ENCODE results near the gene CHI3L2. TPM values are rescaled to one million over a fixed set of nuclear protein-coding genes. Genes with fewer than 3 reads are reported as not detected.

The CHI3L2 gene
- 2.4 TPM for polyA plus RNA-seq
- long read RNA-seq, donor 1, partial matches to known transcripts, result 0 of 1 reads
- long read RNA-seq, donor 1, other reads (novel, unspliced or antisense), result 0 of 1 reads
- long read RNA-seq, donor 2, partial matches to known transcripts, result 0 of 2 reads
- long read RNA-seq, donor 2, other reads (novel, unspliced or antisense), result 0 of 2 reads
- long read RNA-seq, donor 3, result 0 reads
- long read RNA-seq, donor 4, result 0 reads
- long read RNA-seq, donor 5, partial matches to known transcripts, result 6 of 6 reads
- long read RNA-seq, donor 5, other reads (novel, unspliced or antisense), result 0 of 6 reads
- long read RNA-seq, donor 6, partial matches to known transcripts, result 0 of 2 reads
- long read RNA-seq, donor 6, other reads (novel, unspliced or antisense), result 0 of 2 reads
- long read RNA-seq, donor 7, partial matches to known transcripts, result 0 of 1 reads
- long read RNA-seq, donor 7, other reads (novel, unspliced or antisense), result 0 of 1 reads
- long read RNA-seq, donor 8, partial matches to known transcripts, result 35 of 37 reads
- long read RNA-seq, donor 8, other reads (novel, unspliced or antisense), result 0 of 37 reads
- long read RNA-seq, donor 9, partial matches to known transcripts, result 0 of 1 reads
- long read RNA-seq, donor 9, other reads (novel, unspliced or antisense), result 0 of 1 reads
- long read RNA-seq, donor 10, partial matches to known transcripts, result 0 of 1 reads
- long read RNA-seq, donor 10, other reads (novel, unspliced or antisense), result 0 of 1 reads
- long read RNA-seq, donor 11, partial matches to known transcripts, result 0 of 1 reads
- long read RNA-seq, donor 11, other reads (novel, unspliced or antisense), result 0 of 1 reads

GRCh38 chr1:111227434-111227833 lies at the start of gene CHI3L2:
Gene CHI3L2, plus strand, starts transcription at chr1:111227713. Its CDS starts 17 bp downstream, at chr1:111227730.
- H3K4me3 ChIP-seq (ENCODE audit: low read length), result no peak within 1 kb of the TSS
- no peak for DNase-seq
- WGBS (ENCODE audit: insufficient coverage, low lambda C conversion rate), result no CpG with 5 or more reads among the region's 3 CpGs

GRCh38 chr1:111179968-111180533 lies 47.5 kb upstream of the CHI3L2 start:
- no peaks in the 10 kb centered on the region for H3K9me3 ChIP-seq (ENCODE audit: control insufficient read depth, low read depth, low read length)
- DNase-seq, result no peak
- no peaks in the 10 kb centered on the region for H3K4me1 ChIP-seq (ENCODE audit: control insufficient read depth, insufficient read depth, low read length)
- no peaks in the 10 kb centered on the region for H3K27me3 ChIP-seq (ENCODE audit: control insufficient read depth, insufficient read depth, low read length)
- H3K4me3 ChIP-seq (ENCODE audit: low read length), result no peak overlapping the region
- H3K27ac ChIP-seq (ENCODE audit: low read length), result no peak overlapping the region
- H3K36me3 ChIP-seq (ENCODE audit: control insufficient read depth, insufficient read depth, low read length), result peaks cover 34% of the 10 kb centered on the region

More at GRCh38 chr1:111227434-111227833, at the start of gene CHI3L2:
- Histone ChIP-seq H3K36me3 (ENCODE audit: control insufficient read depth, insufficient read depth, low read length) (no peaks in the 10 kb centered on the region), H3K4me1 (ENCODE audit: control insufficient read depth, insufficient read depth, low read length) (peaks cover 3% of the 10 kb centered on the region), H3K27me3 (ENCODE audit: control insufficient read depth, insufficient read depth, low read length) (no peaks in the 10 kb centered on the region), H3K9me3 (ENCODE audit: control insufficient read depth, low read depth, low read length) (no peaks in the 10 kb centered on the region), H3K27ac (ENCODE audit: low read length) (no peak within 1 kb of the TSS)

- no peak for DNase-seq
- peaks cover 44% of the 10 kb centered on the region for H3K36me3 ChIP-seq (ENCODE audit: control insufficient read depth, insufficient read depth, low read length)
- no peaks in the 10 kb centered on the region for H3K9me3 ChIP-seq (ENCODE audit: control insufficient read depth, low read depth, low read length)
- no peak overlapping the region for H3K4me3 ChIP-seq (ENCODE audit: low read length)
- no peaks in the 10 kb centered on the region for H3K27me3 ChIP-seq (ENCODE audit: control insufficient read depth, insufficient read depth, low read length)
- WGBS (ENCODE audit: insufficient coverage, low lambda C conversion rate), result 100% methylated on average over 1 of the region's 2 CpGs
- H3K4me1 ChIP-seq (ENCODE audit: control insufficient read depth, insufficient read depth, low read length), result no peaks in the 10 kb centered on the region
- H3K27ac ChIP-seq (ENCODE audit: low read length), result no peak overlapping the region
Observed at GRCh38 chr1:111182052-111182451, 45.5 kb upstream of the CHI3L2 start.

- no peak overlapping the region for H3K4me3 ChIP-seq (ENCODE audit: low read length)
- no peaks in the 10 kb centered on the region for H3K4me1 ChIP-seq (ENCODE audit: control insufficient read depth, insufficient read depth, low read length)
- no peaks in the 10 kb centered on the region for H3K9me3 ChIP-seq (ENCODE audit: control insufficient read depth, low read depth, low read length)
- DNase-seq, result no peak
- no peaks in the 10 kb centered on the region for H3K27me3 ChIP-seq (ENCODE audit: control insufficient read depth, insufficient read depth, low read length)
- H3K36me3 ChIP-seq (ENCODE audit: control insufficient read depth, insufficient read depth, low read length), result peaks cover 57% of the 10 kb centered on the region
- 100% methylated on average over 2 of the region's 6 CpGs for WGBS (ENCODE audit: insufficient coverage, low lambda C conversion rate)
- H3K27ac ChIP-seq (ENCODE audit: low read length), result no peak overlapping the region
Observed at GRCh38 chr1:111183308-111184069, 44.0 kb upstream of the CHI3L2 start.

- H3K27me3 ChIP-seq (ENCODE audit: control insufficient read depth, insufficient read depth, low read length), result no peaks in the 10 kb centered on the region
- H3K4me3 ChIP-seq (ENCODE audit: low read length), result no peak overlapping the region
- H3K4me1 ChIP-seq (ENCODE audit: control insufficient read depth, insufficient read depth, low read length), result no peaks in the 10 kb centered on the region
- no peak for DNase-seq
- H3K36me3 ChIP-seq (ENCODE audit: control insufficient read depth, insufficient read depth, low read length), result peaks cover 63% of the 10 kb centered on the region
- no peaks in the 10 kb centered on the region for H3K9me3 ChIP-seq (ENCODE audit: control insufficient read depth, low read depth, low read length)
- H3K27ac ChIP-seq (ENCODE audit: low read length), result no peak overlapping the region
Observed at GRCh38 chr1:111184663-111185062, 42.9 kb upstream of the CHI3L2 start.

- Histone ChIP-seq H3K4me1 (ENCODE audit: control insufficient read depth, insufficient read depth, low read length) (peaks cover 49% of the 10 kb centered on the region), H3K4me3 (ENCODE audit: low read length) (no peak overlapping the region), H3K36me3 (ENCODE audit: control insufficient read depth, insufficient read depth, low read length) (peaks cover 51% of the 10 kb centered on the region), H3K27ac (ENCODE audit: low read length) (peak overlapping the region; percentile 85), H3K27me3 (ENCODE audit: control insufficient read depth, insufficient read depth, low read length) (no peaks in the 10 kb centered on the region), H3K9me3 (ENCODE audit: control insufficient read depth, low read depth, low read length) (no peaks in the 10 kb centered on the region)
- DNase-seq, result peak; percentile 85 to 93
- no CpG with 5 or more reads among the region's 2 CpGs for WGBS (ENCODE audit: insufficient coverage, low lambda C conversion rate)
Observed at GRCh38 chr1:111190931-111191451, 36.5 kb upstream of the CHI3L2 start.

GRCh38 chr1:111191496-111191895 lies 36.0 kb upstream of the CHI3L2 start:
- no peak overlapping the region for H3K4me3 ChIP-seq (ENCODE audit: low read length)
- peak overlapping the region; percentile 85 for H3K27ac ChIP-seq (ENCODE audit: low read length)
- peaks cover 49% of the 10 kb centered on the region for H3K4me1 ChIP-seq (ENCODE audit: control insufficient read depth, insufficient read depth, low read length)
- DNase-seq, result no peak
- H3K27me3 ChIP-seq (ENCODE audit: control insufficient read depth, insufficient read depth, low read length), result no peaks in the 10 kb centered on the region
- H3K36me3 ChIP-seq (ENCODE audit: control insufficient read depth, insufficient read depth, low read length), result peaks cover 50% of the 10 kb centered on the region
- H3K9me3 ChIP-seq (ENCODE audit: control insufficient read depth, low read depth, low read length), result no peaks in the 10 kb centered on the region
- 50% methylated on average over 2 of the region's 3 CpGs for WGBS (ENCODE audit: insufficient coverage, low lambda C conversion rate)

- no peak for DNase-seq
- no CpG with 5 or more reads among the region's 5 CpGs for WGBS (ENCODE audit: insufficient coverage, low lambda C conversion rate)
- peaks cover 50% of the 10 kb centered on the region for H3K36me3 ChIP-seq (ENCODE audit: control insufficient read depth, insufficient read depth, low read length)
- H3K9me3 ChIP-seq (ENCODE audit: control insufficient read depth, low read depth, low read length), result no peaks in the 10 kb centered on the region
- H3K4me1 ChIP-seq (ENCODE audit: control insufficient read depth, insufficient read depth, low read length), result peaks cover 49% of the 10 kb centered on the region
- H3K4me3 ChIP-seq (ENCODE audit: low read length), result no peak overlapping the region
- H3K27ac ChIP-seq (ENCODE audit: low read length), result peak overlapping the region; percentile 85
- no peaks in the 10 kb centered on the region for H3K27me3 ChIP-seq (ENCODE audit: control insufficient read depth, insufficient read depth, low read length)
Observed at GRCh38 chr1:111192074-111192473, 35.4 kb upstream of the CHI3L2 start.

GRCh38 chr1:111192658-111193519 lies 34.6 kb upstream of the CHI3L2 start:
- Histone ChIP-seq H3K27ac (ENCODE audit: low read length) (peak overlapping the region; percentile 85), H3K27me3 (ENCODE audit: control insufficient read depth, insufficient read depth, low read length) (no peaks in the 10 kb centered on the region)
- peak in 1 of 2 donors; percentile 74 for DNase-seq

More at GRCh38 chr1:111192658-111193519, 34.6 kb upstream of the CHI3L2 start:
- Histone ChIP-seq H3K9me3 (ENCODE audit: control insufficient read depth, low read depth, low read length) (no peaks in the 10 kb centered on the region), H3K4me1 (ENCODE audit: control insufficient read depth, insufficient read depth, low read length) (peaks cover 49% of the 10 kb centered on the region), H3K4me3 (ENCODE audit: low read length) (no peak overlapping the region), H3K36me3 (ENCODE audit: control insufficient read depth, insufficient read depth, low read length) (peaks cover 50% of the 10 kb centered on the region)
- WGBS (ENCODE audit: insufficient coverage, low lambda C conversion rate), result 60% methylated on average over 1 of the region's 10 CpGs
